CD4-positive, alpha-beta T cell treated with Interleukin-15 for 1 hour (primary cell): ENCODE results near the gene TRIM67.
A peak's percentile ranks its signal among the peaks of the same experiment; 100 is the strongest.

Experiments
- DNase-seq: peaks from one replicate; pipeline ENCODE4 v3.0.0-alpha.2; 2020

TRIM67 gene

DNA sequence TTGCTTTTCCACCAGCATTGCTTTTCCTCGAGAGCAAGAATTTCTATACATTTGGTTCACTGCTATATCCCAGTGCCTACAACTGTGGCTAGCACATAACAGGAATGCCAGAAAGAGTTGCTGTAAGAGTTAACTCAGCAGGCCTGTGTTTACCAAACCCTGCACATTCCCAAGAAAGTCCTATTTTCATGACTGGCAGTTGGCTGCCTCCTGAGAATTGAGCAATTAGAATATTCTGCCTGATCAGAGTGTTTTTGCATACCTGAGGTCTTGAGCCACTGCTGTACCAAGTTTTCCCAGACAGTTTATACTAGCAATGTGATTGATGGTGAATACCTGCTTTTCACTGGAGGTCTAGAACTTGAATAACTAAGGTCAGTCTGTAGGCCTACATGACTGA is 76.4 kb downstream of the TRIM67 start:
- DNase-seq: no peak

DNA sequence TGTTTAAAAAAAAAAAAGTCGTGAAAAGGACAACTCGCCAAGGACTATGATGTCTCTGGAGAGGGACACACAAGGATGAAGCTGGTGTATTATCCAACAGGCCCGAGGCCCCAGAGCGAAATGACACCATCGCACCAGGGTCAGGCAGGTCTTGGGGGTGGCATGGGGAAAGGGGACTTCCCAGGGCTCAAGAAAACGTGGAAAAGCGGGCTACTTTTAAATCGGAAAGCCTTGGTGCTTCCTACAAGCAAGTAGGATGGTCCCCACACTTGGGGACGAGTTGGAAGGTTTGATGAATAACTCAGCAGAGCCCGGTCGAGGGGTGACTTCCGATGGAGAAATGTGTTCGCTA is 78.6 kb downstream of the TRIM67 start:
- no peak for DNase-seq

DNA sequence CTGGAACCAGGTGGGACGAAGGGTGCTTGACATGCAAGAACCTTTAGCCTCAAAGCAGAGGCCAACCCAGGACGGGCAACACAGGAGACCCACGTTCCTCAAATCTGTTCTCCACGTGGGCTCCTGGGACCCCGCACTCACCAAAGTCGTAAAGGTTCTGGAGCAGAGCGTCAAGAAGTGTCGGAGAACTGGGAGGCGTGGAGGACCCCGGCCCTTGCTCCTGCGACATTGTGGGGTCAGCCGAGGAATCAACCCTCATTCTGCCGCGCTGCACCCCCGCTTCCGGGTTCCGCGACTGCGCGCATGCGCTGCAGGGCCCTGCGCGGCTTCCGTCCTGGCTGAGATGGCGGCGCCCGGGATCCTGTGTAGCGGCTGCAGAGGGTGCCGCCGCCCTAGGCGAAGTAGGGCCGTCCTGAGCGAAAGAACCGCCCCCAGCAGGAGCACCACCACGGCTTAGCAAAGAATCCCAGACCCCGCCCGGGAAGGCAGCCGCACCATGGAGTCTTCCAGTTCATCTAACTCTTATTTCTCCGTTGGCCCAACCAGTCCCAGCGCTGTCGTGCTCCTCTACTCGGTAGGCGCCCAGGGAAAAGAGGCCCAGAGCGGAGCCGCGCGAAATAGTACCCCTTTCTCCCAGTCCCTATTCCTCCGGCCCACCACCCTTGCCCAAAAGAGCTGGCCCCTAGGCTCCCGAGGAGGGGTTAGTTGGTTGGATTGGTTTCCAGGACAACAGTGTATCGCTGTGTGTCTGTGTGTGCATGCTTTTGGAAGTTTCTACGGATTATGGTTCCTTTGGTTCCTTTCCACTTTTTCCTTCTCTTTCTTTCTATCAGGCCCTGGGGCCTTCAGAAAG is 79.3 kb downstream of the TRIM67 start, which contains the start of gene GNPAT:
GNPAT (plus strand) TSS at position 330 of the 853 bp plus-strand sequence; CDS start at position 497, 167 bp downstream.
- peak; percentile 88 for DNase-seq

DNA sequence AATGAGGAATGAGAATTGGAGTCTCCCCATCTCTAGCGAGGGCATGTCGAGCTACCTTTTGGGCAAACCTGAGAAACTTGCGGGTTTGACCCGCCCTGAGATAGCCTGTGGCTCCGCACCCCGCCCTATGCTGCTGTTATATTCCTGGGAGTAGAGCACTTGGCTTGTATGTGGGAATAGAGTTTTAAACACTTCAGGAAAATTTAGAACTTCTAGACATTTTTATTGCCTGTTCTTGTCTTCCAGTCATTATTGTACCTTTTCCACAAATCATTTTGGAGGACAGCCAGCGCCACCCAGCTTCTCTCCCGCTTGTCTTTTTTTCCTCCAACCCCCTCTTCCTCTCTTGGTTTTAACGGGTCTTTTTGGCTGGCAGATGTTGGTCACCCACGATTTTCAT is 79.9 kb downstream of the TRIM67 start:
- no peak for DNase-seq

DNA sequence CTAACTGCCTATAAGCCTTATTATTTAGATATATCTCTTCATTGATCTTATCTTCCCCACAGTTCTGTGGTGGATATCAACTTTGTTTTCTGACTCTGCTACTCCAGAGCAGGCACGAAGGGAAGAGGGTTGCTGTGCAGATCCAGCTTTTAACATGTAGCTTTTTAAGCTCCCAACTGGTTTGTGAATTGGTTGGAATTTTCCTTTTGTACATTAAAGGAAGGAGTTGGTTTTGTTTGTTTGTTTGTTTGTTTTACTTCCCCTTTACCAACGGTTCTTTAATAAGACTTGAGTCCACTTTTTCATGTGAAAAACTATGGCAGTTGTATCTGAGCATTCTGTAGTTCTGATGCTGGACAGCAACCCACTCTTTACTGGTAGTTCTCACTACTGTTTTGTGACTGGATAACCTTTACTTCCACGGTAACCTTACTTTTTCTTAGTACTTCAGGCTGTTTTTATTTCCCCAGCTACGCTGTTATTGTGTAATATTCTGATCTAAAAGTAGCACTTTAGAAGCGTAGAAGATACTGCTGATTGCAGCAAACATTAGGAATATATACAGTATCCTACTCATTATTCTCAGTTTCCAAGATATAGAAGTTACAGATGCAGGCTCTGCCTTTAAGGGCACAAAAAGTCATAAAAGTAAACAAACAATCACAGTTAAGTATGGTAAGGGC is 80.8 kb downstream of the TRIM67 start:
- no peak for DNase-seq

DNA sequence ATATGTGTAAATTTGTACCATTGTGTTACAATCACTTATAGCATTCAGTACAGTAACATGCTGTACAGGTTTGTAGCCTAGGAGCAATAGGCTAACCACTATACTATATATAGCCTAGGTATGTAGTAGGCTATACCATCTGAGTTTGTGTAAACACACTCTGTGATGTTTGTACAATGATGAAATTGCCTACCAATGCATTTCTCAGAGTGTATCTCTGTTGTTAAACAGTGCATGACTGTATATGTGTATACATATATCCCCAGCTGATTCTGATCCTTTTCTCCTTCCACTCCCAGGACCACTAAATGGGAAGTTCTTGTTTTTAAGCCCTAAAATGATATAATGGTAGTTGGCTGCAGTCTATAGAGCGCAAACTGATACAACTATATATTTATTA is 86.9 kb downstream of the TRIM67 start:
- DNase-seq: no peak

DNA sequence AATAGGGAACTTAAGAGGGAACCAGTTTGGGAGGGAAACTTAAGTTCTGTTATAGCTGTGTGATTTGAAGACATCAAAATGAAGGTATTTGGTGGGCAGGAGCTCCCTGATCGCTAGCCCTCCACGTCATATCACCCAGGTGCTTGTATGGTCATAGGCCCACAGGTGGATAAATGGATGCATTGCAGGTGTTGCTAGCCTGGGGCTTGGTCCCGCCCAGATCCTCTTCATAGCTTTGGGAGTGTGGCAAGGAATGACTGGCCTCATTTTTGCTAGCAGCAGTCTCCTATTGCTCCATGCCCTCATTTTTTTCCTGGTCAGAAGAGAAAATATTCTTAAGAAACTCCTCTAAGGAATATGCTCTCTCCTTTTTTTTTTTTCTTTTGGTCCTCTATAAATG is 90.5 kb downstream of the TRIM67 start:
- no peak for DNase-seq

DNA sequence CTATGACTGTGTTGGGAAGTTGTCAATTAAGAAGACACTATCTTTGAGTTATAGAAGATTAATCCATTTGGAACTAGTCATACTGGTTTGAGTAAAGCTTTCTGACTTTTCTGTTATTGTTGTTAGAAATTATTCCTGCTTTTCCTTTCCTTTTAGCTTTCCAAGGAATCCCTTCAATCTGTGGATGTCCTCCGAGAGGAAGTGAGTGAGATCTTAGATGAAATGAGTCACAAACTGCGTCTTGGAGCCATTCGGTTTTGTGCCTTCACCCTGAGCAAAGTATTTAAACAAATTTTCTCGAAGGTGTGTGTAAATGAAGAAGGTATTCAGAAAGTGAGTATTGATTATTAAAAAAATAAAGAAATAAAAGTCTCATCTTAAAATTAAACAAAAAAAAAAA is 98.5 kb downstream of the TRIM67 start:
- no peak for DNase-seq

DNA sequence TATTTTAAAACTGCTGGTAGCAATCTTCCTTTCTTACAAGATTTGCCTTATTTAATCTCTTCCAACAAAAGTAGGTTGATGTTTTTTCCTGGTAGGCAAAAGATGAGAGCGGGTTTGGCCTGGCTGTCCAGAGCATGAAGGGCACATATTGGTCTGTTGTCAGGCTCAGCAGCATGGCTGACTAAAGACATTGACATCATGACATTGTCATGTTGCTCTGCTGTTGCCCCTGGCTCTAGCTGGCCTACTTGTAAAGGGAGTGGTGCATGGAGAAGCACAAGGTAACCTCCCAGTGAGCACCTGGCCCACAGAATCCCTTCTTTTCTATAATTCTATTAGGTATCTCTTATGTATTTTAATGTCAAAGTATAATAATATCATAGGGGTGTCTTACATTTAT is 102.8 kb downstream of the TRIM67 start:
- no peak for DNase-seq

DNA sequence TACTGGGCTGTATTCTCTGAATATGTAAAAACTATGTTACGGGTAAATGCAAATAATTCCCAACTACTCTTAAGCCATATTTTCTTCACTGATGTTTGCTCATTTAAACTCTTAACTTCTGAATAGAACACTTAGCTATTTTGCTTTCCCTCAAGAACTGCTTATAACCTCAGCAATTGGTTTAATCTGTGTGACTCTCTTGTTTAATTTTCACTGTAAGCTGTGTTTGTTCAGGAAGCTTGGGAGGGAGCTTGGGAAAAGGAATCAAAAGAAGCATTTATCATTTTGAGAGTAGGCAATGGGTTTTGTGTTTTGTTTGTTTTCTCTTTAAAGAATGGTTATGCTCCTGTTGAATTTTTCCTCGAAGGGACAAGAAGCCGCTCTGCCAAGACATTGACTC is 103.5 kb downstream of the TRIM67 start:
- DNase-seq: no peak

DNA sequence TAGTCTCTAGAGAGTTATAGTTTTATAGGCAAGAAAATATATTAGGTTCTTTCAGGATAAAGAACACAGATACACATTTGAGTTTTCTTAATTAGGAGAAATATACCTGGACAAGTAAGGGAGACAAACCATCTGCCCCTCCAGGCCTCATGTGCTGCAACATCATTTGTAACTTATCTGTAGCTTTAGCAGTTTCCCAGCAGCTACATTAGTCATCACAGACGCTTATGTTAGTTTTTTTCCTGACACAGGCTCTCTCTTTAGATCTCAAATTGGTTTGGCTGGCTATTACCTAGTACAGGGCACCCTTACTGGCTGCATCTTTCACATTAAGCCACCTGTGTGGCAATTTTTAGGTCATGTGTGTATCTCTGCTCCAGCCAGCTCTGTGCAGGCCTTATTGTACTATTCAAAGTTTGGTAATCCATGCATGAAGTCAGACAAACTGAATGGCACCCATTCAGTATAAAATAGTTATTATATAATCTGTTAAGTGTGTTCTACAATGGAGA is 105.0 kb downstream of the TRIM67 start:
- DNase-seq: no peak
